Epithelial cell of esophagus (primary cell): ENCODE data around the gene EXOSC6.
"Not testable (repeated sequence)": the region's sequence is repeated elsewhere in the genome, so short reads cannot be mapped to it uniquely, and the experiment has no call there.

Source experiments
- DNase-seq: peaks from one replicate; pipeline ENCODE4 v3.0.0; 2010; ENCODE audit warnings: low read depth
- H3K4me3 ChIP-seq: 2 replicates; pipeline ENCODE4 v1.5.1; 2011; ENCODE audit warnings: mild to moderate bottlenecking, low read length, control low read depth
- TF ChIP-seq, protein P1 (sequence below): IDR thresholded peaks from 2 replicates; pipeline ENCODE4 v1.5.1; 2011; ENCODE audit warnings: low read depth, mild to moderate bottlenecking, low read length, control low read depth, inconsistent platforms; ENCODE audit not compliant: insufficient read depth; ENCODE audit errors: missing control alignments

The EXOSC6 gene

DNA sequence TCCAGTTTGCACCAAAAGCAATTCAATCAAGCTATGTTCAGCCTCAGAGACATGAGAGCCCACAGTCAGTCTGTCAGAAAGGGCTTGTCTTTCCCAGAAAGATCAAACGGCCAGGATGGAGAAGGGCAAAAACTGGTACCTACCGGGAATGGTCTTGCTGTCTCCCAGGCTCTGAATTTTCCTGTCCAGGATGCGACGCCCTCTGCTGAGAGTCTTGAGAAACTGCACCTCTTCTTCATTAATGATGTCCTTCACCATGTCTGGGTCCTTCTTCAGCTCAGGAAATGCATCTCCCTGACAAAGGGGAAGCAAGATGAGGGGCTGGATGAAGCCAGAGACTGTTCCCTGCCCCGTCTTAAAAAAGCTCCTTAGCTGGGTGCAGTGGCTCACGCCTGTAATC lies 15.8 kb upstream of the EXOSC6 start:
- no peak overlapping the region for H3K4me3 ChIP-seq
- TF ChIP-seq, protein P1, sequence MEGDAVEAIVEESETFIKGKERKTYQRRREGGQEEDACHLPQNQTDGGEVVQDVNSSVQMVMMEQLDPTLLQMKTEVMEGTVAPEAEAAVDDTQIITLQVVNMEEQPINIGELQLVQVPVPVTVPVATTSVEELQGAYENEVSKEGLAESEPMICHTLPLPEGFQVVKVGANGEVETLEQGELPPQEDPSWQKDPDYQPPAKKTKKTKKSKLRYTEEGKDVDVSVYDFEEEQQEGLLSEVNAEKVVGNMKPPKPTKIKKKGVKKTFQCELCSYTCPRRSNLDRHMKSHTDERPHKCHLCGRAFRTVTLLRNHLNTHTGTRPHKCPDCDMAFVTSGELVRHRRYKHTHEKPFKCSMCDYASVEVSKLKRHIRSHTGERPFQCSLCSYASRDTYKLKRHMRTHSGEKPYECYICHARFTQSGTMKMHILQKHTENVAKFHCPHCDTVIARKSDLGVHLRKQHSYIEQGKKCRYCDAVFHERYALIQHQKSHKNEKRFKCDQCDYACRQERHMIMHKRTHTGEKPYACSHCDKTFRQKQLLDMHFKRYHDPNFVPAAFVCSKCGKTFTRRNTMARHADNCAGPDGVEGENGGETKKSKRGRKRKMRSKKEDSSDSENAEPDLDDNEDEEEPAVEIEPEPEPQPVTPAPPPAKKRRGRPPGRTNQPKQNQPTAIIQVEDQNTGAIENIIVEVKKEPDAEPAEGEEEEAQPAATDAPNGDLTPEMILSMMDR = peak; percentile 71
- DNase-seq = peak; percentile 66

DNA sequence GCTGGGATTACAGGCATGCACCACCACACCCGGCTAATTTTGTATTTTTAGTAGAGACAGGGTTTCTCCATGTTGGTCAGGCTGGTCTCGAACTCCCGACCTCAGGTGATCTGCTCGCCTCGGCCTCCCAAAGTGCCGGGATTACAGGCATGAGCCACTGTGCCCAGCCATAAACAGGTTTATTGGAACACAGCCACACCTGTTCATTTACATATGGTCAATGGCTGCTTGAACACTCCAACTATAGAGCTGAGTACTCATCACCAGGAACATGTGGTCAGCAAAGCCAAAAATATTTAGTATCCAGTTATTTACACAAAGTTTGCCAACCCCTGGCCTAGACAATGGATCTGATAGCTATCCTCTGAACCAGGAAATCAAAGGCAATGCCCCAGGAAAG lies 8.2 kb upstream of the EXOSC6 start:
- not testable (repeated sequence) for DNase-seq, H3K4me3 ChIP-seq

GRCh38 chr16:70258946-70259345 lies 7.2 kb upstream of the EXOSC6 start:
- TF ChIP-seq, protein P1 = no peak
- H3K4me3 ChIP-seq = no peak overlapping the region
- no peak for DNase-seq

DNA sequence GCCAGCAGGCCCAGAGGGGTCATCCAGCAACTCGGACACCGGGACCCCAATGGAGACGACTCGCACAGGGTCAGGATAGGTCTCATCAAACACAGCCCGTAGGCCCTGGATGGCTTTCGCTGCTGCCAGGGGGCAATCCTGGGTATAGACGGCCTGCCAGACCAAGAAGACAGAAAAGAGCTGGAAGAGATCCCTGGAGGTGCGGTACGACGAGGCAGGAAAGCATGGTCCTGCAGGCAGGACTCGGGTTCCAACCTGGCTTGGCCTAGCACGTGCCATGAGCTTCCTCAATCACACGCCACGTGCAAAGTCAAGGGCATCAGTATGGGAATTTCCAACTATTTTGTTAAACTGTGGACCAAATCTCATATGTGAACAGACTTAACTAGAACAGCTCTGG lies 6.3 kb upstream of the EXOSC6 start:
- TF ChIP-seq, protein P1 = no peak
- DNase-seq = no peak
- H3K4me3 ChIP-seq = no peak overlapping the region

GRCh38 chr16:70257391-70257790 lies 5.7 kb upstream of the EXOSC6 start:
- TF ChIP-seq, protein P1 = no peak
- no peak for DNase-seq
- no peak overlapping the region for H3K4me3 ChIP-seq

DNA sequence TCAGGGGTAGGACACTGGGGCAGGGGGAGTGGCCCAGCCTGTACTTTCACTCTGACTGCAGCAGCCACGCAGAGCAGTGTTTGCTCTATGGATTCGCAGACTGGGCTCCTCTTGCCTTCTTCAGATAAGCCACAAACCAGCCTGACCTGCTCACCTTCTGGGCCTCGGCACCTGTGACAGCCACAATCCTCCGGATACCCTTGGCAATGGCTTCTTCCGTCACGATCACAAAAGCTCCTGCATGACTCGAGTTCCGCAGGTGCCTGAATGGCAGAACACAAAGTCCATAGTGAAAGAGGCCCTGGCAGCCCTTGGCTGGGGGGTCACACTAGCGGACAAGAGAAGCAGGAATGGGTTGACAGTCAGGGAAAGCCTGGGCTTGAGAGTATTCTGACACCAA lies 3.8 kb upstream of the EXOSC6 start:
- no peak overlapping the region for H3K4me3 ChIP-seq
- no peak for DNase-seq
- TF ChIP-seq, protein P1 = no peak

DNA sequence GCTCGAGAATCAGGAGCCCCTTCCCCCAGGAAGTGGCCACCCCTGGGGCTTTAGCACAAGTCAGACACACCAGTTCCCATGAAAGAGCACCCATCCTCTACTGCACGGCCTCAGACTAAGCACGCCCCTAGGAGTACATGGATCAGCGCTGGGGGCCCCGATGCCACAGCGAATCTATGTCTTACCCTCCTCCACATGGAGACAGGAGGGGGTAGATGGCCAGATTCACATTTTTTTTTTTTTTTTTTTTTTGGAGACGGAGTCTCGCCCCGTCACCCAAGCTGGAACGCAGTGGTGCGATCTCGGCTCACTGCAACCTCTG lies 3.2 kb upstream of the EXOSC6 start:
- TF ChIP-seq, protein P1 = no peak
- no peak for DNase-seq
- H3K4me3 ChIP-seq = no peak overlapping the region
